AG04450 (cell line): Measurements from ENCODE around the gene GNL2. TPM values are rescaled to one million over a fixed set of nuclear protein-coding genes. Genes with fewer than 3 reads are reported as not detected.
A peak's percentile ranks its signal among the peaks of the same experiment; 100 is the strongest.

Experiments
- CTCF ChIA-PET: fragments of 300-600, 350-600 bp; formaldehyde crosslinking; extraction: SDS; loops from one replicate; lab custom pipeline; 2022; ENCODE audit warnings: antibody characterized with exemption, inconsistent platforms; lab: Charles Lee
- POLR2A ChIA-PET: fragments of 350-600 bp; formaldehyde crosslinking; extraction: SDS; loops from one replicate; lab custom pipeline; 2021; ENCODE audit warnings: antibody characterized with exemption, inconsistent platforms; lab: Yijun Ruan, JAX
- DNase-seq: peaks from one replicate; pipeline ENCODE4 v3.0.0-alpha.2; 2011; ENCODE audit warnings: low read depth, low spot score
- H3K27ac ChIP-seq: one replicate; pipeline ENCODE4 v1.5.1; 2012; ENCODE audit warnings: low read depth, low read length, control low read depth
- H3K27me3 ChIP-seq: one replicate; pipeline ENCODE4 v1.6.0; 2012; ENCODE audit warnings: low read length; ENCODE audit not compliant: control insufficient read depth, insufficient read depth
- H3K4me3 ChIP-seq: 2 replicates; pipeline ENCODE4 v1.5.1; 2011; ENCODE audit warnings: mild to moderate bottlenecking, low read depth, low read length, control low read depth
- H3K9me3 ChIP-seq: 2 replicates; pipeline ENCODE4 v1.5.1; 2012; ENCODE audit warnings: low read length; ENCODE audit not compliant: control insufficient read depth, insufficient read depth
- CTCF ChIP-seq: IDR thresholded peaks from 2 replicates; pipeline ENCODE4 v1.5.1; 2011; ENCODE audit warnings: low read depth, low read length, control low read depth, inconsistent platforms
- polyA plus RNA-seq: library from polyadenylated mRNA; depleted of rRNA; stranded (reverse); fragments of >200 nt; gene quantifications from 2 replicates; pipeline ENCODE4 v1.2.3, GENCODE V29; 2011

The GNL2 gene
- polyA plus RNA-seq, 1 experiment = 64.7 TPM

GRCh38 chr1:37634244-37634991 is 38.7 kb upstream of the GNL2 start, which contains the start of gene RSPO1:
TSS of gene RSPO1 (minus strand) at chr1:37634892. CDS start at chr1:37629661, 5,231 bp downstream.
- Histone ChIP-seq H3K27me3 (peaks cover 85% of the 10 kb centered on the region), H3K4me3 (peak within 1 kb of the TSS; percentile 25; the same call in 1 of the 2 replicates), H3K9me3 (no peaks in the 10 kb centered on the region; the same call in 1 of the 2 replicates), H3K27ac (no peak within 1 kb of the TSS)
- DNase-seq = no peak
- no peak for TF ChIP-seq CTCF
- POLR2A ChIA-PET = interaction anchor here (0.7 kb wide), 1 partner anchor 31 kb away, joined by 3 read pairs; no protein-coding TSS in a partner anchor
- CTCF ChIA-PET = interaction anchor here (1.4 kb wide), 1 partner anchor 48 kb away, joined by 5 read pairs; no protein-coding TSS in a partner anchor

GRCh38 chr1:37633938-37634243 is 38.2 kb upstream of the GNL2 start:
- no peak overlapping the region for H3K4me3 ChIP-seq
- CTCF ChIA-PET = no interaction called here
- TF ChIP-seq CTCF = no peak
- H3K27ac ChIP-seq = no peak overlapping the region
- no peak for DNase-seq
- H3K27me3 ChIP-seq = peaks cover 86% of the 10 kb centered on the region
- POLR2A ChIA-PET = no interaction called here
- no peaks in the 10 kb centered on the region; the same call in 1 of the 2 replicates for H3K9me3 ChIP-seq

GRCh38 chr1:37633040-37633937 is 37.6 kb upstream of the GNL2 start:
- ChIA-PET POLR2A (no interaction called here), CTCF (interaction anchor here (5.1 kb wide), 1 partner anchor 30 kb away, joined by 31 read pairs; no protein-coding TSS in a partner anchor)
- no peak overlapping the region for H3K27ac ChIP-seq
- peaks cover 83% of the 10 kb centered on the region for H3K27me3 ChIP-seq
- H3K4me3 ChIP-seq = no peak overlapping the region
- DNase-seq = no peak
- no peaks in the 10 kb centered on the region; the same call in 1 of the 2 replicates for H3K9me3 ChIP-seq
- no peak for TF ChIP-seq CTCF

- no peak overlapping the region for H3K4me3 ChIP-seq
- CTCF ChIA-PET = interaction anchor here (5.1 kb wide), 1 partner anchor 28 kb away, joined by 31 read pairs; no protein-coding TSS in a partner anchor
- peaks cover 75% of the 10 kb centered on the region for H3K27me3 ChIP-seq
Observed at GRCh38 chr1:37631036-37631435, 35.3 kb upstream of the GNL2 start.

More at GRCh38 chr1:37631036-37631435, 35.3 kb upstream of the GNL2 start:
- no peak for TF ChIP-seq CTCF
- no peaks in the 10 kb centered on the region; the same call in 1 of the 2 replicates for H3K9me3 ChIP-seq
- DNase-seq = no peak
- no peak overlapping the region for H3K27ac ChIP-seq
- POLR2A ChIA-PET = no interaction called here
